GM12878 (cell line): Measurements from ENCODE around the gene TMPRSS2. TPM values are rescaled to one million over a fixed set of nuclear protein-coding genes. Genes with fewer than 3 reads are reported as not detected.

Experiments
- ATAC-seq: fragments of 200-7000 bp; cut with Tn5 transposase; 3 replicates; pipeline ENCODE4 v1.9.1; 2020; ENCODE audit warnings: mild to moderate bottlenecking, moderate library complexity
- BruUV-seq: library from RNA; stranded (reverse); fragments of 400-500 nt; replicated peaks from 2 replicates; lab custom pipeline; 2021; lab: Mats Ljungman, UMichigan
- CTCF ChIA-PET: fragments of 300-600 bp; sonication (Branson Sonifier 250); formaldehyde crosslinking; extraction: SDS; loops from one replicate; lab custom pipeline; 2021; ENCODE audit warnings: inconsistent platforms; lab: Yijun Ruan, JAX
- POLR2A ChIA-PET: fragments of 350-600 bp; formaldehyde crosslinking; extraction: SDS; loops from one replicate; lab custom pipeline; 2021; ENCODE audit warnings: inconsistent platforms; lab: Charles Lee
- RAD21 ChIA-PET: fragments of 300-600 bp; sonication (Branson Sonifier 250); formaldehyde crosslinking; loops from one replicate; lab custom pipeline; 2023; ENCODE audit warnings: antibody characterized with exemption; ENCODE audit not compliant: unreplicated experiment; lab: Charles Lee
- SMC1A ChIA-PET: fragments of 300-600 bp; sonication (Branson Sonifier 250); formaldehyde crosslinking; loops from one replicate; lab custom pipeline; 2023; ENCODE audit not compliant: unreplicated experiment, uncharacterized antibody; lab: Charles Lee
- DNase-seq: peaks from one replicate; pipeline ENCODE4 v3.0.0-alpha.2; 2011; ENCODE audit warnings: low read depth, low spot score
- FAIRE-seq: peaks from 3 replicates; lab custom pipeline; 2011; peaks lifted over from hg19 to GRCh38; lab: Jason Lieb, UNC
- H2AFZ ChIP-seq: 2 replicates; pipeline ENCODE4 v1.6.0; 2011; ENCODE audit warnings: low read depth, low read length, control low read depth; ENCODE audit not compliant: control insufficient read depth
- H3K27ac ChIP-seq: 2 replicates; pipeline ENCODE4 v1.5.1; 2011; ENCODE audit warnings: control low read depth; ENCODE audit not compliant: control insufficient read depth, insufficient read depth
- H3K27me3 ChIP-seq, 2 experiments: replicated peaks in 1 of 2; 2 replicates each; pipeline versions ENCODE4 v1.6.0 to v1.6.1; 2011; ENCODE audit warnings: low read length in 1 of 2; ENCODE audit not compliant: control insufficient read depth in 2 of 2, insufficient read depth in 2 of 2
- H3K36me3 ChIP-seq, 2 experiments: 2 replicates each; pipeline ENCODE4 v1.5.1; 2011; ENCODE audit warnings: low read length in 1 of 2; ENCODE audit not compliant: control insufficient read depth in 2 of 2, insufficient read depth in 2 of 2
- H3K4me1 ChIP-seq: 2 replicates; pipeline ENCODE4 v1.6.1; 2011; ENCODE audit warnings: mild to moderate bottlenecking, low read length, moderate library complexity, mixed read lengths; ENCODE audit not compliant: control insufficient read depth, insufficient read depth
- H3K4me2 ChIP-seq: 2 replicates; pipeline ENCODE4 v1.6.0; 2011; ENCODE audit warnings: control low read depth; ENCODE audit not compliant: control insufficient read depth, insufficient read depth
- H3K4me3 ChIP-seq: fragments of 200-600 bp; sonication (generic); 2 replicates; pipeline ENCODE4 v1.5.1; 2016
- H3K79me2 ChIP-seq: 2 replicates; pipeline ENCODE4 v1.6.0; 2011; ENCODE audit warnings: low read length; ENCODE audit not compliant: control insufficient read depth, insufficient read depth
- H3K9ac ChIP-seq: 2 replicates; pipeline ENCODE4 v1.8.0; 2011; ENCODE audit warnings: low read length, control low read depth, mixed read lengths; ENCODE audit not compliant: control insufficient read depth, insufficient read depth
- H3K9me3 ChIP-seq: replicated peaks from 3 replicates; pipeline ENCODE4 v1.5.1; 2011; ENCODE audit warnings: mild to moderate bottlenecking, low read length; ENCODE audit not compliant: control insufficient read depth, insufficient read depth
- H4K20me1 ChIP-seq: 2 replicates; pipeline ENCODE4 v1.6.0; 2011; ENCODE audit not compliant: control insufficient read depth, insufficient read depth
- CEBPB ChIP-seq, 2 experiments: fragments of 150-350 bp in 1 of 2; IDR thresholded peaks; 2 replicates each; pipeline ENCODE4 v1.6.1; 2012 to 2014; ENCODE audit warnings: low read depth in 2 of 2, low read length in 2 of 2, borderline replicate concordance in 1 of 2, inconsistent platforms in 1 of 2
- HDGF ChIP-seq: fragments of 450-650 bp; IDR thresholded peaks from 2 replicates; pipeline ENCODE4 v1.6.1; 2016; ENCODE audit warnings: antibody characterized with exemption
- MEF2A ChIP-seq: IDR thresholded peaks from 2 replicates; pipeline ENCODE4 v1.6.1; 2011; ENCODE audit warnings: low read depth, mild to moderate bottlenecking, low read length, moderate library complexity; ENCODE audit not compliant: insufficient read depth
- MTA3 ChIP-seq: IDR thresholded peaks from 2 replicates; pipeline ENCODE4 v1.6.1; 2012; ENCODE audit warnings: low read length, inconsistent platforms, borderline replicate concordance
- NBN ChIP-seq: fragments of 450-650 bp; IDR thresholded peaks from 2 replicates; pipeline ENCODE4 v1.6.1; 2016
- POLR2AphosphoS5 ChIP-seq: IDR thresholded peaks from 2 replicates; pipeline ENCODE4 v1.6.1; 2011; ENCODE audit warnings: mild to moderate bottlenecking, low read length, inconsistent platforms
- RUNX3 ChIP-seq: IDR thresholded peaks from 2 replicates; pipeline ENCODE4 v1.6.1; 2012; ENCODE audit warnings: low read length, inconsistent platforms
- SMAD5 ChIP-seq: IDR thresholded peaks from 2 replicates; pipeline ENCODE4 v1.6.1; 2016; ENCODE audit warnings: antibody characterized with exemption, low read depth
- TBL1XR1 ChIP-seq: IDR thresholded peaks from 2 replicates; pipeline ENCODE4 v1.6.1; 2012; ENCODE audit warnings: low read depth, low read length, improper control_type of control experiment
- TCF12 ChIP-seq: IDR thresholded peaks from 2 replicates; pipeline ENCODE4 v1.6.1; 2011; ENCODE audit warnings: low read depth, mild to moderate bottlenecking, low read length
- USF2 ChIP-seq: IDR thresholded peaks from 2 replicates; pipeline ENCODE4 v1.6.1; 2011; ENCODE audit warnings: low read depth, low read length, improper control_type of control experiment, borderline replicate concordance
- ZBTB40 ChIP-seq: fragments of 450-650 bp; IDR thresholded peaks from 2 replicates; pipeline ENCODE4 v1.6.1; 2016; ENCODE audit warnings: mild to moderate bottlenecking, moderate library complexity, borderline replicate concordance
- ZSCAN29 ChIP-seq: fragments of 450-650 bp; IDR thresholded peaks from 2 replicates; pipeline ENCODE4 v1.6.1; 2017; ENCODE audit warnings: mild to moderate bottlenecking, moderate library complexity
- WGBS: methylation state at CpG from one replicate; pipeline ENCODE4 v1.1.6; 2016; ENCODE audit warnings: low lambda C conversion rate; ENCODE audit not compliant: insufficient replicate concordance, insufficient coverage; ENCODE audit errors: missing lambda C conversion rate; 5-methylcytosine and 5-hydroxymethylcytosine counted together
- in situ Hi-C: fragments of 300-500 bp; cut with MboI; formaldehyde crosslinking; loops from 9 replicates; pipeline ENCODE4 v1.14.3; 2018; ENCODE audit warnings: mixed read lengths
- intact Hi-C: fragments of 100-400 bp; cut with micrococcal nuclease; formaldehyde crosslinking; loops from one replicate; pipeline ENCODE4 v1.14.2; 2022; ENCODE audit not compliant: unreplicated experiment
- polyA plus RNA-seq, 11 experiments: library from polyadenylated mRNA; depleted of rRNA in 4 of 11; unstranded in 6 of 11; stranded (reverse) in 5 of 11; fragments of >200 nt; fragmentation: Nextera tagmentation in 4 of 11; fragmentation: Illumina TruSeq in 1 of 11; extraction: Ambion mirVana in 4 of 11; extraction: Trizol in 1 of 11; gene quantifications; 1 replicate in 1 of 11; 2 replicates in 10 of 11; pipeline versions ENCODE4 v1.2.1 to v1.2.3, GENCODE V29; 2011 to 2016; ENCODE audit warnings: inconsistent platforms in 2 of 11, missing spikeins in 2 of 11, low read depth in 1 of 11
- total RNA-seq, 4 experiments: library from RNA; depleted of rRNA in 3 of 4; stranded (reverse); fragments of >200 nt in 3 of 4; fragmentation: Illumina TruSeq in 1 of 4; extraction: Trizol in 1 of 4; gene quantifications; 2 replicates each; pipeline versions ENCODE4 v1.2.1 to v1.2.3, GENCODE V29; 2013 to 2021

TMPRSS2 gene
- total and polyA plus RNA-seq, 10 of the 15 experiments (the other 5 are each of a cell fraction or from before 2014, with no cell fraction given): 0.19 to 0.26 TPM; not detected in 8

- WGBS: 33% methylated on average over 8 of the region's 8 CpGs
- BruUV-seq: no TSS peak
- SMC1A ChIA-PET: no interaction called here
- Histone ChIP-seq H4K20me1 (no peaks in the 10 kb centered on the region), H3K4me3 (no peak overlapping the region), H3K27me3 (no peaks in the 10 kb centered on the region; a peak in 1 of 4 replicates), H3K79me2 (no peaks in the 10 kb centered on the region), H2AFZ (no peak overlapping the region), H3K4me2 (no peak overlapping the region), H3K9me3 (no peaks in the 10 kb centered on the region), H3K36me3 (no peaks in the 10 kb centered on the region), H3K27ac (no peak overlapping the region), H3K4me1 (no peaks in the 10 kb centered on the region), H3K9ac (no peak overlapping the region)
- DNase-seq: no peak
- in situ Hi-C loops: no loop called here
- TF ChIP-seq TBL1XR1 (no peak), MTA3 (no peak), HDGF (no peak), CEBPB (IDR thresholded peaks at IDR 0.05; ENCODE audit: borderline replicate concordance in 1 of 2, low read depth in 2 of 2, low read length in 2 of 2) (no peak), TCF12 (no peak), ZBTB40 (no peak), USF2 (no peak), ZSCAN29 (no peak), RUNX3 (no peak), POLR2AphosphoS5 (no peak), NBN (no peak), SMAD5 (no peak), MEF2A (no peak)
- no peak for FAIRE-seq
- ATAC-seq: no peak
- CTCF ChIA-PET: no interaction called here
- POLR2A ChIA-PET: no interaction called here
- intact Hi-C loops: no loop called here
- RAD21 ChIA-PET: no interaction called here
These were observed 10.2 kb downstream of the TMPRSS2 start for GRCh38 chr21:41497788-41498187.
